ENCODE results near the gene SF3B6. TPM values are rescaled to one million over a fixed set of nuclear protein-coding genes. Genes with fewer than 3 reads are reported as not detected.

Gene SF3B6
- polyA plus RNA-seq, 1 experiment: 272 TPM

DNA sequence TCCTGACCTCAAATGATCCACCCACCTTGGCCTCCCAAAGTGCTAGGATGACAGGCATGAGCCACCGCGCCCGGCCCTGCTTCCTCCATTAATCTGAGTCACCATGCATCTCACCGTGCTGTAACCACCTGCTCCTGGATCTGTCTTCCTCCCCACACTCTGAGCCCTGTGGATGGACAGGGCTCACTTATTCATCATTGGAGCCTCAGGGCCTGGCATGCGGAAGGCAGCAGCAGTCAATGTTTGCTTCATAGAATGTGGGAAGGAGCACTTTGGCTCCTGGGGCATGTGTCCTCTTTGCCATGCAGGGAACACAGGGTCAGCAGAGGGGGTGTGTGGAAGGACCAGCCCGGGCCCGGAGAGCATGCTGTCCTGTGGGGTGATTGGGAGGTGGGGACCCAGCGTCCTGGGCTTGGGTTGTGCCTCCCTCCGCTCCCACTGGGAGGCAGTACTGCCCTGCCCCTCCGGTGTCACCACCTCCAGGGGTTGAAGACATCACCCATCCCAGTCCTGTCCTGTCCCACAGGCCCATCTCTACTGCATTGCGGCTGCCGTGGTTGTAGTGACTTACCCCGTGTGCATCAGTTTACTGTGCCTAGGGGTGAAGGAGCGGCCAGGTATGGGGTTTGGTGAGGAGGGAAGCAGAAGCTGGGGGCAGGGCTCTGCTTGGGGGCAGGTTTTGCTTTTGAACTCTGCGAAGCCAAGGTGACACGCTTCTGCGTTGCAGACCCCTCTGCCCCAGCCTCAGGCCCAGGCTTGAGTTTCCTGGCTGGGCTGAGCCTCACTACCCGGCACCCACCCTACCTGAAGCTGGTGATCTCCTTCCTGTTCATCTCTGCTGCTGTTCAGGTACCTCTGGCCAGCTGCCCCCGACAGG is 54.8 kb downstream of the SF3B6 start:
- no peak for TF ChIP-seq CTCF (IDR thresholded peaks at IDR 0.05; ENCODE audit: low read depth, low read length)
- CTCF ChIA-PET: interaction anchor here (1.1 kb wide), 1 partner anchor 94 kb away, joined by 3 read pairs; the partner anchor contains the start of gene ATAD2B
- POLR2A ChIA-PET: no interaction called here
- H3K27me3 ChIP-seq (ENCODE audit: control insufficient read depth, insufficient read depth, low read length): no peaks in the 10 kb centered on the region
- H3K4me3 ChIP-seq (ENCODE audit: low read depth, low read length): no peak overlapping the region
- no peaks in the 10 kb centered on the region; the same call in 1 of the 2 replicates for H3K9me3 ChIP-seq (ENCODE audit: control insufficient read depth, insufficient read depth, low read length)
- H3K27ac ChIP-seq (ENCODE audit: low read depth, low read length): no peak overlapping the region
- no peak for DNase-seq (ENCODE audit: low read depth, low spot score)

DNA sequence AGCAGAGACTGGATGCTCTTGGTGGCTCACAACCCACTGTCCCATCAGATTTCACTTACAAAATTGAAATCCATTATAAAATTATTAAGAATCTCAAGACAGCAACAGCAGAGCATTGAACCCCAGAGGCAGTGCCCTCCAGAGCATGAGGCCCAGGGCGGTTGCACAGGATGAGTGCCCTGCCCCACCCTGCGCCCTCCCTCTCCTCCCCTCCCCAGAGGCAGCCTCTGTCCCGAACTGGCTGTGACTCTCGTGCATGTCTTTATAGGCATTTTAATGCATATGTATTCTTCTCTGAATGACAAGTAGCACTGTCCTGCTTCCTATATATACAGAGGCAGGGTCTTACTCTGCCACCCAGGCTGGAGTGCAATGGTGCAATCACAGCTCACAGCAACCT is 55.9 kb downstream of the SF3B6 start:
- no peak for TF ChIP-seq CTCF (IDR thresholded peaks at IDR 0.05; ENCODE audit: low read depth, low read length)
- DNase-seq (ENCODE audit: low read depth, low spot score): no peak
- Histone ChIP-seq H3K9me3 (ENCODE audit: control insufficient read depth, insufficient read depth, low read length) (no peaks in the 10 kb centered on the region; the same call in 1 of the 2 replicates), H3K27me3 (ENCODE audit: control insufficient read depth, insufficient read depth, low read length) (no peaks in the 10 kb centered on the region), H3K27ac (ENCODE audit: low read depth, low read length) (no peak overlapping the region), H3K4me3 (ENCODE audit: low read depth, low read length) (no peak overlapping the region)
- ChIA-PET POLR2A (interaction anchor here (0.5 kb wide), 1 partner anchor 26 kb away, joined by 3 read pairs; no protein-coding TSS in a partner anchor), CTCF (no interaction called here)

GRCh38 chr2:24019729-24020128 is 56.4 kb downstream of the SF3B6 start:
- TF ChIP-seq CTCF (IDR thresholded peaks at IDR 0.05; ENCODE audit: low read depth, low read length): no peak
- Histone ChIP-seq H3K9me3 (ENCODE audit: control insufficient read depth, insufficient read depth, low read length) (no peaks in the 10 kb centered on the region; the same call in 1 of the 2 replicates), H3K27me3 (ENCODE audit: control insufficient read depth, insufficient read depth, low read length) (no peaks in the 10 kb centered on the region), H3K27ac (ENCODE audit: low read depth, low read length) (no peak overlapping the region), H3K4me3 (ENCODE audit: low read depth, low read length) (no peak overlapping the region)
- DNase-seq (ENCODE audit: low read depth, low spot score): no peak
- CTCF ChIA-PET: no interaction called here
- POLR2A ChIA-PET: interaction anchor here (0.5 kb wide), 1 partner anchor 26 kb away, joined by 3 read pairs; no protein-coding TSS in a partner anchor

DNA sequence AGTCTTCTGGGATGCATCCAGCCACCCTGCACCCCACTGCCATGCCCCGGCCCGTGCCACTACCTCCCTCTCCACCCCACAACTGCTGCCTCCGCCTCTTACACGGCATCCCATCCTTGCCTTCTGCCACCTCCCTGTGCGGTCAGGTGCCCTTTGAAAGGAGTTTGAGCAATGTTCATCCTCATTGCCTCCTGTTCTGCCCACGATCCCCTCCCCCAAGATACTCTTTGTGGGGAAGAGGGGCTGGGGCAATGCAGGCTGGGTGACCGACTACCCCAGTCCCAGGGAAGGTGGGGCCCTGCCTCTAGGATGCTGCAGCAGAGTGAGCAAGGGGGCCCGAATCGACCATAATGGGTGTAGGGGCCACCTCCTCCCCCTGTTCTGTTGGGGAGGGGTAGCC is 57.9 kb downstream of the SF3B6 start:
- Histone ChIP-seq H3K27me3 (ENCODE audit: control insufficient read depth, insufficient read depth, low read length) (no peaks in the 10 kb centered on the region), H3K27ac (ENCODE audit: low read depth, low read length) (no peak overlapping the region), H3K9me3 (ENCODE audit: control insufficient read depth, insufficient read depth, low read length) (no peaks in the 10 kb centered on the region; the same call in 1 of the 2 replicates), H3K4me3 (ENCODE audit: low read depth, low read length) (no peak overlapping the region)
- POLR2A ChIA-PET: no interaction called here
- CTCF ChIA-PET: no interaction called here
- no peak for TF ChIP-seq CTCF (IDR thresholded peaks at IDR 0.05; ENCODE audit: low read depth, low read length)
- no peak for DNase-seq (ENCODE audit: low read depth, low spot score)

DNA sequence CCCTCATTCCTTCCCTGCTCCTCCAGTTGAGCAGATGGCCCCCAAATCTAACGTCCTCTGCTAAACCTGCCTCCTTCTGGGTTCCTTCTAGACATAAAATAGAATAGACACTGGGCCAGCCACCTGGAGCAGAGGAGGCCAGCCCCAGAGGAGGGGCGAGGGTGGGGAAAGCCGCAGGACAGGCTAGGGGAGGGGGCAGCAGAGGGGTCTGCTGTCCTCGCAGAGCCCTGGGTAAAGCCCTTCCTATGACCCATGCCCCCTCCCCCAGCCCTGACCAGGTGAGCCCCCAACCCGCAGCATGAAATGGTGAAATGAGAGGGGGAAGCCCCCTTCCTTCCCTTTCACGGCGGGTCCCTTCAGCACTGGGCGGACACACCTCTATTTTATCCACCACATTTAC is 58.4 kb downstream of the SF3B6 start:
- ChIA-PET POLR2A (no interaction called here), CTCF (no interaction called here)
- H3K27me3 ChIP-seq (ENCODE audit: control insufficient read depth, insufficient read depth, low read length): no peaks in the 10 kb centered on the region
- no peak for TF ChIP-seq CTCF (IDR thresholded peaks at IDR 0.05; ENCODE audit: low read depth, low read length)
- H3K9me3 ChIP-seq (ENCODE audit: control insufficient read depth, insufficient read depth, low read length): no peaks in the 10 kb centered on the region; the same call in 1 of the 2 replicates
- no peak overlapping the region for H3K27ac ChIP-seq (ENCODE audit: low read depth, low read length)
- DNase-seq (ENCODE audit: low read depth, low spot score): no peak
- no peak overlapping the region for H3K4me3 ChIP-seq (ENCODE audit: low read depth, low read length)
